Measurements from ENCODE around the gene TDRD12.
A peak's percentile ranks its signal among the peaks of the same experiment; 100 is the strongest.

The TDRD12 gene

DNA sequence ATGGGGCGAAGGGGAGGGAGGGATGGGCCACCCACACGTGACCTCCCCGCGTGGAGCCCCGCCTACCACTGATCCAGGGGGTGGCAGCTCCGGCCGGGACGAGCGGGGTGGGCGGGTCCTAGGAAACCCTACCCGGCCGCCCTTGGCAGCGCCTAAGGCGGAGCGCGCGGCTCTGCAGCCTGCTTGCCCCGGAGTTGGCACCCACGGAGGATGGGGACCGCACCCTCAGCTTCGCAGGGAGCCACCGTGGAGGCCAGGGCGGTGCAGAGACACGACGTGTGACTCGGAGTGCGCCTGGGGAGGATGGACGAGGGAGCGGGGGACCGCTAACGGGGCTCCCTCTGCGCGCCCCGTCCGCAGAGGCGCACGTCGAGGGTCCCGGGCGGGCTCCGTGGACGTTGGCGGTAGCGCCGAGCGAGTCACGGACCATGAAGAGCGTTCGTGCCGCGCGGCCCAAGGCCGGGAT, 43.8 kb upstream of the TDRD12 start, which contains the start of gene RGS9BP:
Gene RGS9BP, plus strand, starts transcription at position 129 of the 466 bp plus-strand sequence. CDS start 416 bp downstream, outside the sequence.
- Histone ChIP-seq H3K4me1 (ENCODE audit: control insufficient read depth, insufficient read depth, low read length) (peaks cover 25% of the 10 kb centered on the region), H3K27ac (ENCODE audit: extremely low read depth, low read depth, low read length) (peak within 1 kb of the TSS; percentile 82), H3K4me3 (ENCODE audit: low read depth, low read length) (peak within 1 kb of the TSS; percentile 75), H3K9me3 (ENCODE audit: control insufficient read depth, insufficient read depth, low read depth, low read length) (no peaks in the 10 kb centered on the region), H3K36me3 (ENCODE audit: control insufficient read depth in 2 of 2, insufficient read depth in 1 of 2, low read length in 2 of 2) (peaks cover 0 to 9% of the 10 kb centered on the region in 2 experiments; a peak in 1 of 3 replicates)
- ChIA-PET POLR2A (interaction anchor here (0.6 to 4.0 kb wide), 13 partner anchors 11 to 501 kb away, joined by 3 to 44 read pairs (median 6); partner anchors contain the start of genes CEP89, DPY19L3, FAAP24 and NUDT19), CTCF (interaction anchor here (0.6 to 3.1 kb wide), 3 partner anchors 15 to 69 kb away, joined by 3 to 16 read pairs (median 3); partner anchors contain the start of gene NUDT19)
- TF ChIP-seq, protein P1, sequence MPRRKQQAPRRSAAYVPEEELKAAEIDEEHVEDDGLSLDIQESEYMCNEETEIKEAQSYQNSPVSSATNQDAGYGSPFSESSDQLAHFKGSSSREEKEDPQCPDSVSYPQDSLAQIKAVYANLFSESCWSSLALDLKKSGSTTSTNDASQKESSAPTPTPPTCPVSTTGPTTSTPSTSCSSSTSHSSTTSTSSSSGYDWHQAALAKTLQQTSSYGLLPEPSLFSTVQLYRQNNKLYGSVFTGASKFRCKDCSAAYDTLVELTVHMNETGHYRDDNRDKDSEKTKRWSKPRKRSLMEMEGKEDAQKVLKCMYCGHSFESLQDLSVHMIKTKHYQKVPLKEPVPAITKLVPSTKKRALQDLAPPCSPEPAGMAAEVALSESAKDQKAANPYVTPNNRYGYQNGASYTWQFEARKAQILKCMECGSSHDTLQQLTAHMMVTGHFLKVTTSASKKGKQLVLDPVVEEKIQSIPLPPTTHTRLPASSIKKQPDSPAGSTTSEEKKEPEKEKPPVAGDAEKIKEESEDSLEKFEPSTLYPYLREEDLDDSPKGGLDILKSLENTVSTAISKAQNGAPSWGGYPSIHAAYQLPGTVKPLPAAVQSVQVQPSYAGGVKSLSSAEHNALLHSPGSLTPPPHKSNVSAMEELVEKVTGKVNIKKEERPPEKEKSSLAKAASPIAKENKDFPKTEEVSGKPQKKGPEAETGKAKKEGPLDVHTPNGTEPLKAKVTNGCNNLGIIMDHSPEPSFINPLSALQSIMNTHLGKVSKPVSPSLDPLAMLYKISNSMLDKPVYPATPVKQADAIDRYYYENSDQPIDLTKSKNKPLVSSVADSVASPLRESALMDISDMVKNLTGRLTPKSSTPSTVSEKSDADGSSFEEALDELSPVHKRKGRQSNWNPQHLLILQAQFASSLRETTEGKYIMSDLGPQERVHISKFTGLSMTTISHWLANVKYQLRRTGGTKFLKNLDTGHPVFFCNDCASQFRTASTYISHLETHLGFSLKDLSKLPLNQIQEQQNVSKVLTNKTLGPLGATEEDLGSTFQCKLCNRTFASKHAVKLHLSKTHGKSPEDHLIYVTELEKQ (tag by site-specific recombination; IDR thresholded peaks at IDR 0.05; ENCODE audit: borderline replicate concordance): no peak
- TF ChIP-seq ZFP69B (tag by site-specific recombination; IDR thresholded peaks at IDR 0.05) (no peak), ZNF707 (tag by site-specific recombination; IDR thresholded peaks at IDR 0.05) (no peak), ZNF354C (tag by site-specific recombination; IDR thresholded peaks at IDR 0.05; ENCODE audit: borderline replicate concordance, low read depth) (no peak), ZNF366 (tag by site-specific recombination; conservative IDR thresholded peaks at IDR 0.05) (no peak; the same call in 1 of the 2 replicates), ZNF433 (tag by site-specific recombination; IDR thresholded peaks at IDR 0.05; ENCODE audit: low read depth) (no peak), ZNF426 (tag by site-specific recombination; IDR thresholded peaks at IDR 0.05) (no peak), ZNF660 (tag by site-specific recombination; IDR thresholded peaks at IDR 0.05) (no peak), ZEB2 (tag by site-specific recombination; IDR thresholded peaks at IDR 0.05) (0 out of 2 replicates have a peak, but pooled peaks have one; percentile 24), ZNF274 (IDR thresholded peaks at IDR 0.05; ENCODE audit: low read length) (no peak), ZNF274 (tag by site-specific recombination; IDR thresholded peaks at IDR 0.05; ENCODE audit: borderline replicate concordance) (no peak), RBAK (tag by site-specific recombination; IDR thresholded peaks at IDR 0.05) (no peak), ZNF530 (tag by site-specific recombination; IDR thresholded peaks at IDR 0.05; ENCODE audit: low read depth) (no peak), ZNF266 (tag by site-specific recombination; IDR thresholded peaks at IDR 0.05; ENCODE audit: low read depth) (no peak), ZNF529 (tag by site-specific recombination; IDR thresholded peaks at IDR 0.05; ENCODE audit: insufficient replicate concordance) (no peak), GFI1B (tag by site-specific recombination; IDR thresholded peaks at IDR 0.05) (no peak), ZNF555 (tag by site-specific recombination; conservative IDR thresholded peaks at IDR 0.05) (no peak), HOXA7 (CRISPR knock-in tag; IDR thresholded peaks at IDR 0.05; ENCODE audit: borderline replicate concordance) (no peak), HOXC10 (CRISPR knock-in tag; IDR thresholded peaks at IDR 0.05) (no peak), HOXD13 (CRISPR knock-in tag; IDR thresholded peaks at IDR 0.05; ENCODE audit: borderline replicate concordance) (no peak), SP3 (tag by site-specific recombination; IDR thresholded peaks at IDR 0.05) (no peak), ZNF473 (tag by site-specific recombination; IDR thresholded peaks at IDR 0.05) (no peak), ZNF626 (tag by site-specific recombination; IDR thresholded peaks at IDR 0.05) (no peak), BCL11A (tag by site-specific recombination; IDR thresholded peaks at IDR 0.05; ENCODE audit: low read depth) (no peak)
- TF ChIP-seq, protein P2, sequence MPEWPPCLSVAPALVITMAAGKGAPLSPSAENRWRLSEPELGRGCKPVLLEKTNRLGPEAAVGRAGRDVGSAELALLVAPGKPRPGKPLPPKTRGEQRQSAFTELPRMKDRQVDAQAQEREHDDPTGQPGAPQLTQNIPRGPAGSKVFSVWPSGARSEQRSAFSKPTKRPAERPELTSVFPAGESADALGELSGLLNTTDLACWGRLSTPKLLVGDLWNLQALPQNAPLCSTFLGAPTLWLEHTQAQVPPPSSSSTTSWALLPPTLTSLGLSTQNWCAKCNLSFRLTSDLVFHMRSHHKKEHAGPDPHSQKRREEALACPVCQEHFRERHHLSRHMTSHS (tag by site-specific recombination; IDR thresholded peaks at IDR 0.05): no peak
- TF ChIP-seq, protein P3, sequence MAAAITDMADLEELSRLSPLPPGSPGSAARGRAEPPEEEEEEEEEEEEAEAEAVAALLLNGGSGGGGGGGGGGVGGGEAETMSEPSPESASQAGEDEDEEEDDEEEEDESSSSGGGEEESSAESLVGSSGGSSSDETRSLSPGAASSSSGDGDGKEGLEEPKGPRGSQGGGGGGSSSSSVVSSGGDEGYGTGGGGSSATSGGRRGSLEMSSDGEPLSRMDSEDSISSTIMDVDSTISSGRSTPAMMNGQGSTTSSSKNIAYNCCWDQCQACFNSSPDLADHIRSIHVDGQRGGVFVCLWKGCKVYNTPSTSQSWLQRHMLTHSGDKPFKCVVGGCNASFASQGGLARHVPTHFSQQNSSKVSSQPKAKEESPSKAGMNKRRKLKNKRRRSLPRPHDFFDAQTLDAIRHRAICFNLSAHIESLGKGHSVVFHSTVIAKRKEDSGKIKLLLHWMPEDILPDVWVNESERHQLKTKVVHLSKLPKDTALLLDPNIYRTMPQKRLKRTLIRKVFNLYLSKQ (tag by site-specific recombination; IDR thresholded peaks at IDR 0.05; ENCODE audit: borderline replicate concordance): no peak; the same call in 1 of the 2 replicates
- TF ChIP-seq, protein P4, sequence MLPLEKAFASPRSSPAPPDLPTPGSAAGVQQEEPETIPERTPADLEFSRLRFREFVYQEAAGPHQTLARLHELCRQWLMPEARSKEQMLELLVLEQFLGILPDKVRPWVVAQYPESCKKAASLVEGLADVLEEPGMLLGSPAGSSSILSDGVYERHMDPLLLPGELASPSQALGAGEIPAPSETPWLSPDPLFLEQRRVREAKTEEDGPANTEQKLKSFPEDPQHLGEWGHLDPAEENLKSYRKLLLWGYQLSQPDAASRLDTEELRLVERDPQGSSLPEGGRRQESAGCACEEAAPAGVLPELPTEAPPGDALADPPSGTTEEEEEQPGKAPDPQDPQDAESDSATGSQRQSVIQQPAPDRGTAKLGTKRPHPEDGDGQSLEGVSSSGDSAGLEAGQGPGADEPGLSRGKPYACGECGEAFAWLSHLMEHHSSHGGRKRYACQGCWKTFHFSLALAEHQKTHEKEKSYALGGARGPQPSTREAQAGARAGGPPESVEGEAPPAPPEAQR (tag by site-specific recombination; IDR thresholded peaks at IDR 0.05): 0 out of 2 replicates have a peak, but pooled peaks have one; percentile 25
- TF ChIP-seq, protein P5, sequence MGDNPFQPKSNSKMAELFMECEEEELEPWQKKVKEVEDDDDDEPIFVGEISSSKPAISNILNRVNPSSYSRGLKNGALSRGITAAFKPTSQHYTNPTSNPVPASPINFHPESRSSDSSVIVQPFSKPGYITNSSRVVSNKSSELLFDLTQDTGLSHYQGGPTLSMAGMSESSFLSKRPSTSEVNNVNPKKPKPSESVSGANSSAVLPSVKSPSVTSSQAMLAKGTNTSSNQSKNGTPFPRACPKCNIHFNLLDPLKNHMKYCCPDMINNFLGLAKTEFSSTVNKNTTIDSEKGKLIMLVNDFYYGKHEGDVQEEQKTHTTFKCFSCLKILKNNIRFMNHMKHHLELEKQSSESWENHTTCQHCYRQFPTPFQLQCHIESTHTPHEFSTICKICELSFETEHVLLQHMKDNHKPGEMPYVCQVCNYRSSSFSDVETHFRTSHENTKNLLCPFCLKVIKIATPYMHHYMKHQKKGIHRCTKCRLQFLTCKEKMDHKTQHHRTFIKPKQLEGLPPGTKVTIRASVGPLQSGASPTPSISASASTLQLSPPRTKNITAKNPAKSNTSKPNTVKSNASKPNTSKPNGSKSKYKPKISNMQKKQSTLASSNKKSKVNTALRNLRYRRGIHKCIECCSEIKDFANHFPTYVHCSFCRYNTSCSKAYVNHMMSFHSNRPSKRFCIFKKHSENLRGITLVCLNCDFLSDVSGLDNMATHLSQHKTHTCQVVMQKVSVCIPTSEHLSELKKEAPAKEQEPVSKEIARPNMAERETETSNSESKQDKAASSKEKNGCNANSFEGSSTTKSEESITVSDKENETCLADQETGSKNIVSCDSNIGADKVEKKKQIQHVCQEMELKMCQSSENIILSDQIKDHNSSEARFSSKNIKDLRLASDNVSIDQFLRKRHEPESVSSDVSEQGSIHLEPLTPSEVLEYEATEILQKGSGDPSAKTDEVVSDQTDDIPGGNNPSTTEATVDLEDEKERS (tag by site-specific recombination; IDR thresholded peaks at IDR 0.05): no peak
